Ecto neural progenitor cell (in vitro differentiated cells): Measurements from ENCODE around the gene PFAS.

Source experiments
- DNase-seq: peaks from one replicate; pipeline ENCODE4 v3.0.0-alpha.2; 2018; ENCODE audit warnings: low spot score

Gene PFAS

DNA sequence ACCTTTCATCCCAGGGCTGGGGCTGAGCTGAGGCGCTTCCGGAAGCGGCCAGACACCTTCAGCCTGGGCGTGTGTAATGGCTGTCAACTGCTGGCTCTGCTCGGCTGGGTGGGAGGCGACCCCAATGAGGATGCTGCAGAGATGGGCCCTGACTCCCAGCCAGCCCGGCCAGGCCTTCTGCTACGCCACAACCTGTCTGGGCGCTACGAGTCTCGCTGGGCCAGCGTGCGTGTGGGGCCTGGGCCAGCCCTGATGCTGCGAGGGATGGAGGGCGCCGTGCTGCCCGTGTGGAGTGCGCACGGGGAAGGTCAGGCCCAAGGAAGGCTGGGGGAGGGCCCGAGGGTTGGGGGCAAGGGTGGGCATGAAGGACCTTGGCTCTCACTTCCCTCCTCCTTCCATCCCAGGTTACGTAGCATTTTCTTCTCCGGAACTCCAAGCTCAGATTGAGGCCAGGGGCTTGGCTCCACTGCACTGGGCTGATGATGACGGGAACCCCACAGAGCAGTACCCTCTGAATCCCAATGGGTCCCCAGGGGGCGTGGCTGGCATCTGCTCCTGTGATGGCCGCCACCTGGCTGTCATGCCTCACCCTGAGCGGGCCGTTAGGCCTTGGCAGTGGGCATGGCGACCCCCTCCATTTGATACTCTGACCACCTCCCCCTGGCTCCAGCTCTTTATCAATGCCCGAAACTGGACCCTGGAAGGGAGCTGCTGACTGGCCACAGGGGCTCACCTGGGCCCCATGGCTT lies 19.6 kb downstream of the PFAS start:
- no peak for DNase-seq

GRCh38 chr17:8272421-8272820 lies 23.3 kb downstream of the PFAS start:
- DNase-seq: no peak

GRCh38 chr17:8273884-8274444 lies 24.9 kb downstream of the PFAS start:
- DNase-seq: no peak

DNA sequence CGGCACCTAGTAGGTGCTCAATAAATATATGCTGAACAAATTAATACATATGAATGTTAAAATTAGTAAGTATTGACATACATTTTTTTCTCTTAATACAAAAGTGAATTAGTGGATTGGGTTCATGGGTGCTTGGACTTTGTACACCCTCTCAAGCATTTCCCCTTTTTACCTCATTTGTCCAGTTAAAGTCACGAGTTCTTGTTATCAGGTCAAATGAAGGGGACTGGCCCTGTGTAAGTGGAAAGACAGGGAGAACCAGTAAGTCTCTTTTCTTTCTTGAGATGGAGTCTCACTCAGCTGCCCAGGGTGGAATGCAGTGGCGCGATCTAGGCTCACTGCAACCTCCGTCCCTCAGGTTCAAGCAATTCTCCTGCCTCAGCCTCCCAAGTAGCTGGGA lies 25.7 kb downstream of the PFAS start:
- no peak for DNase-seq

DNA sequence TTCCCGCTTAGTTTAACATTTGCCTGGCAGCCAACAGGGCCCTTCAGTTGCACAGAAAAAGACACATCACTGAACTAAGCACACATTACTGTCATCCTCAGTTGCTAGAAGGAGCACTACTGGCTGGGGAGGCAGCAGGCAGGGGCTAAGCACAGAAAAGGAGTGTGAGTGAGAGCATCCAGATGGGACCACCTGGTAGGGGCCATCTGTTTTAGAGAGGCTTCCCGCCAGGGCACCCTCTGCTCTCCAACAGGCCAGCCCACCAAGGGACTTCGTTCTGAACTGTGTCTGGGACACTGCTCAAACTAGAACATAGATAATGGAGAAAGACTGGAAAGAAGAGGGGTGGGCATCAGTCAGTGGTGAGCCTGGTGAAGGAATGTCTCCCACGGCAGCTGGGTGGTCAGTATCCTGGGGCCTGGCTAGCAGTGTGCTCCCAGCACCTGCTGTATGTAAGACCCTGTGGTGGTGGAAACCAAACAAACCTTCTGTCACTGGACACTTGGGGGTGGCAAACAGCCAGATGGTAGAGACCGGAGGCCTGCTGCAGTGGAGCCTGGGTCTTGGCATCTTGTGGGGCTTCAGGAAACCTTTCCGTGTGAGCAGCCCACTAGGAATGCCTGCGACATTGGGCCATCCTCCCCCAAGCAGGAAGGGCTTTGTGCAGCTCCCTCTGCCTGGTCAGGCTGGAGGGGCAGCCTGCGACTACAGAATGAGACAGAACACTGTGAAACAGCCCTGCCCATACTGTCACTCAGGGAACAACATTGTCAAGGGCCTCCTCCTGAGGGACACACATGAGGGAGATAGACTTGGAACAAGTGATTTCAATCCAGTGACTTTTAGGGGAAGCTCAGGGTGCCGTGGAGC lies 26.6 kb downstream of the PFAS start:
- no peak for DNase-seq

GRCh38 chr17:8277317-8277716 lies 28.2 kb downstream of the PFAS start:
- DNase-seq: no peak

DNA sequence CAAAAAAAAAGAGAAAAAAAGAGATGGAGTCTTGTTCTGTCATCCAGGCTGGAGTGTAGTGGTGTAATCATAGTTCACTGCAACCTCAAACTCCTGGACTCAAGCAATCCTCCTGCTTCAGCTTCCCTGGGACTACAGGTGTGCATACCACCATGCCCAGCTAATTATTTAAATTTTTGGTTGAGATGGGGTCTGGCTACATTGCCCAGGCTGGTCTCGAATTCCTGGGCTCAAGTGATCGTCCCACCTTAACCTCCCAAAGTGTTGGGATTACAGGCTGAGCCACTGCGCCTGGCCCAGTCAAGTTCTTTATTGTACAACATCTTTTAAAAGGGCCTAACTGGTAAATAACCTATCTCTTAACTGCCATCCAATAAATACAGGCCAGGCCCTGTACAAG lies 33.3 kb downstream of the PFAS start:
- DNase-seq: no peak

DNA sequence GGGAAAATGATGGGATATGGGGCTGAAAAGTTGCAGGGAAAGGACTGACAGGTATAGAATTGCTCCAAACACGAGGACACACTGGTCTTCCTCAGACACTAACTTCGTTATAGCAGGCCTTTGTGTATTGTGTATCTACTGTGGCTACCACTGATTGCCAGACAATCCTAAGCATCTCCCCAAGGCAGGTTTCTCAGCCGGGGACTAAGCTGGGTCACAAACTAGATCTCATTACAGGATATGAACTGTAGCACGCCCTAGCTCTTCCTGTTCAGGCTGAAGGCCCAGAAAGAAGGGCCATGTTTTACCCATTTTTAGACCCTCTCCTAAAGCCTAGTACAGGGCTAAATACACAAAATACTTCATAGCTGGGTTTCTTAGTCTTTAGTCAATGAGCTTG lies 34.3 kb downstream of the PFAS start:
- DNase-seq: no peak

- no peak for DNase-seq
Measured at GRCh38 chr17:8284126-8284525, 35.0 kb downstream of the PFAS start.

DNA sequence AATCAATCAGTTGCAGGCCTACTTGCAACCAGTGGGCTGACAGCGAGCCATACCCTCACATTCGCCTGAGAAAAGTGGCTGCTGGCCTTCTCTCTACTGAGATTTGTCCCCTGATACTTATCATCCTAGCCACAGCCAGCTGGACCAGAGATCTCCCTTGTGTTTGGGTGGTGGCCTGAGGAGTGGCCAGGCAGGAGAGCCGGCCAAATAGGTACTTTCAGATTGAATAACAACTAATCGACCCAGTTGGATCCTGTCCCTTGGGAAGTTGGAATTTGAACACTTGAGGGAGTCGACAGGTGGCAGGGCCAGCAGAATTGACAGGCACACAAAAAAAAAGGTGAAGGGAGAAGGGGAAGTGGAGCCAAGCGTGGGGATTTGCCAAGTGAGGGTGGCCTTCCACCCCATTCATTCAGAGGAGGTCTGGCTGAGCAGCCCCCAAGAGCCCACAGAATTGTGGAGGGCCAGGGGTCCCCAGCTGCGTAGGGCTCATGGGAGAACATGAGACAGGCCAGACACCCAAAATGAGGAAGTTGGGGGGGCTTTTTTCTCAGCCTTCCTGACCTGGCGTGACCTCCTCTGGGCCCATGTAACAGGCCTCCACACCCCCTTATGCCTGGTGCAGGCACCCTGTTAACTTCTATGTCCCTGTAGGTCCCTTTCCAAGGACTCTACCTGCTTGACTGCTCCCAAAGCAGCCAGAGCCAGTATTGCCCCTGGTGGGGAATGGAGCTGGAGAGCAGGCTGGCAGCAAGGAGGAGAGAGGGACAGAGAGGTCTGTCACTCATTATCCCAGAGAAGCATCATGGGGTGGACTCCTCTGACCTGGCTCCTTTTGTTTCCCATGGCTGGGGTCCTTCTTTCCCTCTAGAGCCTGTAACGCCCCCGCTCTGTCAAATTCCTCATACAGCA lies 36.4 kb downstream of the PFAS start:
- no peak for DNase-seq

- DNase-seq: no peak
Measured at GRCh38 chr17:8287651-8288335, 38.7 kb downstream of the PFAS start.

GRCh38 chr17:8288336-8289102 lies 39.4 kb downstream of the PFAS start, which contains the start of gene RANGRF:
Gene RANGRF, plus strand, starts transcription at chr17:8288670. Its CDS starts 119 bp downstream, at chr17:8288789.
- peak; percentile 96 for DNase-seq

DNA sequence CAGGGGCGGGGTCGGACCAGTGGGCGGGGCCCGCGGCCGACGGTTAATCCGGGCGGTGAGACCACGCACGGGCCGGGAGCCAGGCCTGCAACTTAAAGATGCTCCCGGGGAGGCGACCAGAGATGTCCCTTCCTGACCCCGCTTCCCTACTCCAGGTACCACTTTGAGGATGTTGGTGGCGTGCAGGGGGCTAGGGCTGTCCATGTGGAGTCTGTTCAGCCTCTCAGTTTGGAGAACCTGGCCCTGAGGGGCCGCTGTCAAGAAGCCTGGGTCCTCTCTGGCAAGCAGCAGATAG lies 40.0 kb downstream of the PFAS start:
- no peak for DNase-seq

DNA sequence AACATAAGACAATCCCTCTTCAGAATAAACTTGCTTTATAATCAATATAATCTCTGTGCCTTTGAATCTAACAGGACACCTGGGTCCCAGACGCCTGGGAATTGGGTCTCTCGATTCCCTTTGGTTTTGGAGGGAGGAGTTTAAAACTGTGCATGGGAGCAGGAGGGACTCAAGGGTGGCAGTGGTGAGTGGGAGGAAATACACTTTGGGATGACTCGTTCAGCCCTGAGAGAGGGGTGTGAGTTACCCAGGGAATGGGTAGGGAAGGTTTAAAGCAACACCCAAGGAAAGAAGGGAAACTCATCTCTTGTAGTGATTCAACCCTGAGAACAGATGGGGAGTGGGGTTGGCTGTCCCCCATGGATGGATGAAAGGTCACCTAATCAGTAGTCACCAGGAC lies 41.0 kb downstream of the PFAS start:
- no peak for DNase-seq

GRCh38 chr17:8292639-8293395 lies 43.7 kb downstream of the PFAS start:
- no peak for DNase-seq

DNA sequence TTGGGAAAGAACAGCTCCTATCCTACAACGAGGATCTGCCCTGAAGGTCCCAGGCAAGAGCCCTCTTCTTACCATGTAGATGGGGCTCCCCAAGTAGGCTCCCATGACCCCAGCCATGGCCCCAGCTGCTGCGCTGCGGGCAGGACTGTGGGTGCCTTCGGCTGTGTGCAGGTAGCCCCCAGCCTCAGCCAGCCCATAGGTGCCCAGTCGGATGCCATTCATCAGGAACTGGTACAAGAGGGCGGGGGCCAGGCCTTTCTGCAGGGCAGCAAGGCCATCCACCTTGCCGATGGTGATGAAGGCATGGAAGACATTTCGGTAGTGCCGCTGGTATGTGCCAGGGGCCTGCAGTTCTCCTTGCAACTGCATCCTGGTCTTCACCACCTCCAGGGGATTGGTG lies 45.3 kb downstream of the PFAS start:
- DNase-seq: no peak

DNA sequence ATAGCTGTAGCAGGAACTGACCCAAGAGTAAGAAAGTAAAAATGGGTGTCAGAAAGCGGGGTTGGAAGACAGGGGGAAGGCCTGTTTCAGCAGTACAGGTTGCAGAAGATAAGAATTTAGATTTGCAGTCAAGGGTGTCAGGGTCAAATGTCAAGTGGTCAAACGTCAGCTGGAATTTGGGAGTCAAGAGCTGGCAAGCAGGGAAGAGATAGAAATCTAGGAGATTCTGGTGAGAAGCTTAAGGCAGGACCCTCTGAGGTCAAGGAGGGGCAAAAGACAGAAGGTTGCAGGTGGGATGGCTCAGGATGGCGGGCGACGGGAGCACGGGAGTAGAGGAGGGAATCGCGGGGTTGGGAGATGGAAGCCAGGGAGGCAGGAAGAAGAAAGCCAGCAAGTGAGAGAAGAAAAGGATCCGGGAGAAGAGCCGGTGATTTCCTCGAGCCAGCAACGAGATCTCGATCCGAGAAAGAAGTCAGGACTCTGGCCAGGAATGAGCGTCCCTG lies 45.8 kb downstream of the PFAS start:
- no peak for DNase-seq

DNA sequence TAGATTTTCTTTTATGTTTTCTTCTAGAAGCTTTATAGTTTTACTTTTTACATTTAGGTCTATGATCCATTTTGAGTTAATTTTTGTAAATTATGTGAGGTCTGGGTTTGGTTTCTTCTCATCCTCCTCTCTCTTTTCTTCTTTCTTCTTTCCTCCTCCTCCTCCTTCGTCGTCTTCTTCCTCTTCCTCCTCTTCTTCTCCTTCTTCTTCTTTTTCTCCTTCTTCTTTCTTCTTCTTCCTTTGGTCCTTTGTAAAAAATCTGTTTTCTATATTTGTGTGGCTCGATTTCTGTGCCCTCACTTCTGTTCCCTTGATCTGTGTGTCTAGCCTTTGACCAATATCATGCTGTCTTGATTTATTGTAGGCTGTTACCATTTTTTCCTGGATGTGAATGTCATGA lies 51.1 kb downstream of the PFAS start:
- DNase-seq: no peak

- DNase-seq: peak; percentile 80
Measured at GRCh38 chr17:8300627-8301242, 51.6 kb downstream of the PFAS start.
